ENCODE results near the gene KDM4B.
A peak's percentile ranks its signal among the peaks of the same experiment; 100 is the strongest.

KDM4B gene

GRCh38 chr19:5172859-5173630 is 204.1 kb downstream of the KDM4B start:
- no peak overlapping the region for H3K4me3 ChIP-seq
- no peak for DNase-seq (ENCODE audit: low spot score)
- no peak for TF ChIP-seq CTCF (IDR thresholded peaks at IDR 0.05)
- peak overlapping the region in 1 of 2 donors; percentile 65 for H3K27ac ChIP-seq

- Histone ChIP-seq H3K4me3 (no peak overlapping the region), H3K27ac (no peak overlapping the region)
- no peak for DNase-seq (ENCODE audit: low spot score)
- no peak for TF ChIP-seq CTCF (IDR thresholded peaks at IDR 0.05)
Measured at GRCh38 chr19:5173993-5174392, 205.1 kb downstream of the KDM4B start.

GRCh38 chr19:5177745-5178450 is 209.0 kb downstream of the KDM4B start:
- no peak for TF ChIP-seq CTCF (IDR thresholded peaks at IDR 0.05)
- no peak overlapping the region for H3K4me3 ChIP-seq
- no peak for DNase-seq (ENCODE audit: low spot score)
- H3K27ac ChIP-seq: no peak overlapping the region

- no peak overlapping the region for H3K27ac ChIP-seq
- no peak for DNase-seq (ENCODE audit: low spot score)
- no peak for TF ChIP-seq CTCF (IDR thresholded peaks at IDR 0.05)
- H3K4me3 ChIP-seq: no peak overlapping the region
Measured at GRCh38 chr19:5178841-5179240, 209.9 kb downstream of the KDM4B start.

GRCh38 chr19:5179256-5179655 is 210.3 kb downstream of the KDM4B start:
- H3K27ac ChIP-seq: no peak overlapping the region
- DNase-seq (ENCODE audit: low spot score): no peak
- no peak overlapping the region for H3K4me3 ChIP-seq
- TF ChIP-seq CTCF (IDR thresholded peaks at IDR 0.05): no peak

- TF ChIP-seq CTCF (IDR thresholded peaks at IDR 0.05): no peak
- Histone ChIP-seq H3K4me3 (no peak overlapping the region), H3K27ac (no peak overlapping the region)
- no peak for DNase-seq (ENCODE audit: low spot score)
Measured at GRCh38 chr19:5181329-5181728, 212.4 kb downstream of the KDM4B start.

GRCh38 chr19:5182751-5183150 is 213.8 kb downstream of the KDM4B start:
- Histone ChIP-seq H3K27ac (no peak overlapping the region), H3K4me3 (no peak overlapping the region)
- DNase-seq (ENCODE audit: low spot score): no peak
- no peak for TF ChIP-seq CTCF (IDR thresholded peaks at IDR 0.05)
